Neural progenitor cell (in vitro differentiated cells): ENCODE data around the gene IQCN.

Experiments
- EZH2phosphoT487 ChIP-seq: fragments of 200-600 bp; sonication (generic); IDR thresholded peaks from 2 replicates; pipeline ENCODE4 v1.6.1; 2017; ENCODE audit warnings: antibody characterized with exemption
- TF ChIP-seq, protein P1 (sequence below): fragments of 200-600 bp; sonication (generic); IDR thresholded peaks from 2 replicates; pipeline ENCODE4 v1.5.1; 2017; ENCODE audit warnings: antibody characterized with exemption, mild to moderate bottlenecking

DNA sequence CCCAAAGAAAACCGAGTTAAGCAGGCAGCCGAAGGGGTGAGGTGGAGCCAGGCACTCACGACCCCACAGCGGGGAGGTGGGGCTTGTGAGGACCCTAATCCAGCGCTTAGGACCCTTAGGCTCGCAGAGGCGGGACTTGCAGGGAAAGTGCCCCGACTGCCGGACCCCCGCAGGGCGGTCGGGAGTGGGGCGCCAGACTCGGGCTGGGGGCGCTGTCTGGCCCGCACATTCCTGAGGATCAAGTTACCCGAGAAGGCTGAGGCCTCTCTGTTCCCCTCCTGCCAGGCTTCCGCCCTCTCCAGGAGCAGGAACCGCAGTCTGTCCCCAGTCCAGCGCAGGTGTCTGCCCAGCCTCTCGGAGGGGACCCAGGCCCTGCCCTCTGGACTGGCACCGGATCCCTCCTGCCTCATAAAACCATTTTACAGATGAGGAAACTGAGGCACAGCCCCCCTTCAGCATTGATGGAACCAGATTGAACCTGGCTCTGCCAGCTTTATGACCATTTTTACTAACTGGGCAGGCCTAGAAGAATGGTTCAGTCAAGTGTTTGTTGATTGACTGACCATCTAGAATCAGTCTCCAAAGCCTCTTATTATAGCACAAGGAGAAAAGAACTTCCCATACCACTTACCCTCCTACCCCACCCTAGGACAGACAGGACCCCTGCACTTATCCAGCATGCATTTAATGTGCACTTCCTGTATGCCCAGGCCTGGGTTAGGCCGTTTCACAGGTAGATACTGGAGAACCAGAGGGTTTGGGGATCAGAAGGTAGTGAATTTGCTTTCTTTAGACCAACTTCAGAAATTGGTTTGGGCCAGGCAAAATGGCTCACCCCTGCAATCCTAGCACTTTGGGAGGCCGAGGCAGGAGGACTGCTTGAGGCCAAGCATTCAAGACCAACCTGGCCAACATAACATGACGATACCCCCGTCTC lies 13.9 kb upstream of the IQCN start:
- TF ChIP-seq, protein P1, sequence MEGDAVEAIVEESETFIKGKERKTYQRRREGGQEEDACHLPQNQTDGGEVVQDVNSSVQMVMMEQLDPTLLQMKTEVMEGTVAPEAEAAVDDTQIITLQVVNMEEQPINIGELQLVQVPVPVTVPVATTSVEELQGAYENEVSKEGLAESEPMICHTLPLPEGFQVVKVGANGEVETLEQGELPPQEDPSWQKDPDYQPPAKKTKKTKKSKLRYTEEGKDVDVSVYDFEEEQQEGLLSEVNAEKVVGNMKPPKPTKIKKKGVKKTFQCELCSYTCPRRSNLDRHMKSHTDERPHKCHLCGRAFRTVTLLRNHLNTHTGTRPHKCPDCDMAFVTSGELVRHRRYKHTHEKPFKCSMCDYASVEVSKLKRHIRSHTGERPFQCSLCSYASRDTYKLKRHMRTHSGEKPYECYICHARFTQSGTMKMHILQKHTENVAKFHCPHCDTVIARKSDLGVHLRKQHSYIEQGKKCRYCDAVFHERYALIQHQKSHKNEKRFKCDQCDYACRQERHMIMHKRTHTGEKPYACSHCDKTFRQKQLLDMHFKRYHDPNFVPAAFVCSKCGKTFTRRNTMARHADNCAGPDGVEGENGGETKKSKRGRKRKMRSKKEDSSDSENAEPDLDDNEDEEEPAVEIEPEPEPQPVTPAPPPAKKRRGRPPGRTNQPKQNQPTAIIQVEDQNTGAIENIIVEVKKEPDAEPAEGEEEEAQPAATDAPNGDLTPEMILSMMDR = peak; percentile 17
- no peak for TF ChIP-seq EZH2phosphoT487
